HG02623 (cell line): Measurements from ENCODE around the gene ITGA11.
"Not testable (repeated sequence)": the region's sequence is repeated elsewhere in the genome, so short reads cannot be mapped to it uniquely, and the experiment has no call there.

Experiments
- ATAC-seq: cut with Tn5 transposase; IDR thresholded peaks from one replicate; pipeline ENCODE4 v1.9.1; 2021; ENCODE audit warnings: moderate library complexity; ENCODE audit not compliant: unreplicated experiment

The ITGA11 gene

GRCh38 chr15:68399096-68400065 lies 32.6 kb downstream of the ITGA11 start:
- no peak for ATAC-seq

- ATAC-seq, result not testable (repeated sequence)
Measured at GRCh38 chr15:68397999-68398398, 34.0 kb downstream of the ITGA11 start.

- no peak for ATAC-seq
Measured at GRCh38 chr15:68396068-68396467, 35.9 kb downstream of the ITGA11 start.

GRCh38 chr15:68391121-68391520 lies 40.8 kb downstream of the ITGA11 start:
- no peak for ATAC-seq

- no peak for ATAC-seq
Measured at GRCh38 chr15:68389936-68390817, 41.8 kb downstream of the ITGA11 start.

GRCh38 chr15:68389041-68389930 lies 42.7 kb downstream of the ITGA11 start:
- ATAC-seq, result no peak

- ATAC-seq, result no peak
Measured at GRCh38 chr15:68387381-68388143, 44.4 kb downstream of the ITGA11 start.

GRCh38 chr15:68386587-68387288 lies 45.2 kb downstream of the ITGA11 start:
- no peak for ATAC-seq

GRCh38 chr15:68385671-68386586 lies 46.0 kb downstream of the ITGA11 start:
- ATAC-seq, result no peak

- no peak for ATAC-seq
Measured at GRCh38 chr15:68385240-68385561, 46.8 kb downstream of the ITGA11 start.

GRCh38 chr15:68384451-68385239 lies 47.3 kb downstream of the ITGA11 start:
- ATAC-seq, result no peak

- no peak for ATAC-seq
Measured at GRCh38 chr15:68383161-68384074, 48.5 kb downstream of the ITGA11 start.

- ATAC-seq, result no peak
Measured at GRCh38 chr15:68382286-68383007, 49.5 kb downstream of the ITGA11 start.

- ATAC-seq, result no peak
Measured at GRCh38 chr15:68380456-68380855, 51.5 kb downstream of the ITGA11 start.

GRCh38 chr15:68379759-68380290 lies 52.1 kb downstream of the ITGA11 start:
- ATAC-seq, result no peak
